ENCODE data around the gene EVI5L.
"Not testable (repeated sequence)": the region's sequence is repeated elsewhere in the genome, so short reads cannot be mapped to it uniquely, and the experiment has no call there.

The EVI5L gene

GRCh38 chr19:7788178-7788932 lies 41.7 kb upstream of the EVI5L start:
- no peak for TF ChIP-seq CTCF (IDR thresholded peaks at IDR 0.05; ENCODE audit: control insufficient read depth, insufficient read depth, low read depth, low read length, missing control alignments)
- no peak overlapping the region for H3K4me3 ChIP-seq (ENCODE audit: control insufficient read depth, low read depth, low read length)
- DNase-seq (ENCODE audit: low read depth): no peak

- DNase-seq (ENCODE audit: low read depth): no peak
- no peak overlapping the region for H3K4me3 ChIP-seq (ENCODE audit: control insufficient read depth, low read depth, low read length)
- no peak for TF ChIP-seq CTCF (IDR thresholded peaks at IDR 0.05; ENCODE audit: control insufficient read depth, insufficient read depth, low read depth, low read length, missing control alignments)
Measured at GRCh38 chr19:7788933-7789323, 41.1 kb upstream of the EVI5L start.

GRCh38 chr19:7789447-7789846 lies 40.6 kb upstream of the EVI5L start:
- DNase-seq (ENCODE audit: low read depth): no peak
- no peak for TF ChIP-seq CTCF (IDR thresholded peaks at IDR 0.05; ENCODE audit: control insufficient read depth, insufficient read depth, low read depth, low read length, missing control alignments)
- H3K4me3 ChIP-seq (ENCODE audit: control insufficient read depth, low read depth, low read length): no peak overlapping the region

GRCh38 chr19:7790416-7790815 lies 39.6 kb upstream of the EVI5L start:
- H3K4me3 ChIP-seq (ENCODE audit: control insufficient read depth, low read depth, low read length): no peak overlapping the region
- no peak for DNase-seq (ENCODE audit: low read depth)

GRCh38 chr19:7792281-7792680 lies 37.7 kb upstream of the EVI5L start:
- no peak for TF ChIP-seq CTCF (IDR thresholded peaks at IDR 0.05; ENCODE audit: control insufficient read depth, insufficient read depth, low read depth, low read length, missing control alignments)
- H3K4me3 ChIP-seq (ENCODE audit: control insufficient read depth, low read depth, low read length): no peak overlapping the region
- no peak for DNase-seq (ENCODE audit: low read depth)

More at GRCh38 chr19:7790416-7790815, 39.6 kb upstream of the EVI5L start:
- no peak for TF ChIP-seq CTCF (IDR thresholded peaks at IDR 0.05; ENCODE audit: control insufficient read depth, insufficient read depth, low read depth, low read length, missing control alignments)

GRCh38 chr19:7792701-7793100 lies 37.3 kb upstream of the EVI5L start:
- not testable (repeated sequence) for H3K4me3 ChIP-seq (ENCODE audit: control insufficient read depth, low read depth, low read length); DNase-seq (ENCODE audit: low read depth)

- H3K4me3 ChIP-seq (ENCODE audit: control insufficient read depth, low read depth, low read length): no peak overlapping the region
- no peak for DNase-seq (ENCODE audit: low read depth)
- TF ChIP-seq CTCF (IDR thresholded peaks at IDR 0.05; ENCODE audit: control insufficient read depth, insufficient read depth, low read depth, low read length, missing control alignments): no peak
Measured at GRCh38 chr19:7793493-7793892, 36.5 kb upstream of the EVI5L start.

Data from AG09309 (cell line).